ENCODE data around the gene OXTR.

The OXTR gene

GRCh38 chr3:8769088-8769822 is at the start of gene OXTR:
OXTR (minus strand) TSS chr3:8769613; CDS start chr3:8768187, 1,426 bp downstream.
- peak in 1 of 2 donors; percentile 38 for DNase-seq (ENCODE audit: extremely low read depth in 1 of 2, low read depth in 1 of 2)

- DNase-seq (ENCODE audit: extremely low read depth in 1 of 2, low read depth in 1 of 2), result no peak
Observed at GRCh38 chr3:8817486-8817885, 48.1 kb upstream of the OXTR start.

GRCh38 chr3:8816106-8816505 is 46.7 kb upstream of the OXTR start:
- DNase-seq (ENCODE audit: extremely low read depth in 1 of 2, low read depth in 1 of 2), result no peak

- DNase-seq (ENCODE audit: extremely low read depth in 1 of 2, low read depth in 1 of 2), result no peak
Observed at GRCh38 chr3:8813411-8813810, 44.0 kb upstream of the OXTR start.

GRCh38 chr3:8810561-8810960 is 41.1 kb upstream of the OXTR start:
- no peak for DNase-seq (ENCODE audit: extremely low read depth in 1 of 2, low read depth in 1 of 2)

GRCh38 chr3:8805774-8806173 is 36.4 kb upstream of the OXTR start:
- no peak for DNase-seq (ENCODE audit: extremely low read depth in 1 of 2, low read depth in 1 of 2)

- DNase-seq (ENCODE audit: extremely low read depth in 1 of 2, low read depth in 1 of 2), result no peak
Observed at GRCh38 chr3:8802256-8802655, 32.8 kb upstream of the OXTR start.

- DNase-seq (ENCODE audit: extremely low read depth in 1 of 2, low read depth in 1 of 2), result no peak
Observed at GRCh38 chr3:8800016-8800415, 30.6 kb upstream of the OXTR start.

- no peak for DNase-seq (ENCODE audit: extremely low read depth in 1 of 2, low read depth in 1 of 2)
Observed at GRCh38 chr3:8794247-8794646, 24.8 kb upstream of the OXTR start.

GRCh38 chr3:8793242-8793641 is 23.8 kb upstream of the OXTR start:
- no peak for DNase-seq (ENCODE audit: extremely low read depth in 1 of 2, low read depth in 1 of 2)

- DNase-seq (ENCODE audit: extremely low read depth in 1 of 2, low read depth in 1 of 2), result no peak
Observed at GRCh38 chr3:8790529-8790928, 21.1 kb upstream of the OXTR start.

- no peak for DNase-seq (ENCODE audit: extremely low read depth in 1 of 2, low read depth in 1 of 2)
Observed at GRCh38 chr3:8784676-8785435, 15.4 kb upstream of the OXTR start.

GRCh38 chr3:8780279-8780678 is 10.9 kb upstream of the OXTR start:
- DNase-seq (ENCODE audit: extremely low read depth in 1 of 2, low read depth in 1 of 2), result no peak

GRCh38 chr3:8778475-8778874 is 9.1 kb upstream of the OXTR start:
- no peak for DNase-seq (ENCODE audit: extremely low read depth in 1 of 2, low read depth in 1 of 2)

GRCh38 chr3:8777978-8778267 is 8.5 kb upstream of the OXTR start:
- no peak for DNase-seq (ENCODE audit: extremely low read depth in 1 of 2, low read depth in 1 of 2)

GRCh38 chr3:8777201-8777977 is 8.0 kb upstream of the OXTR start:
- no peak for DNase-seq (ENCODE audit: extremely low read depth in 1 of 2, low read depth in 1 of 2)

GRCh38 chr3:8776406-8776805 is 7.0 kb upstream of the OXTR start:
- DNase-seq (ENCODE audit: extremely low read depth in 1 of 2, low read depth in 1 of 2), result no peak

GRCh38 chr3:8775602-8776001 is 6.2 kb upstream of the OXTR start:
- no peak for DNase-seq (ENCODE audit: extremely low read depth in 1 of 2, low read depth in 1 of 2)

GRCh38 chr3:8775181-8775580 is 5.8 kb upstream of the OXTR start:
- no peak for DNase-seq (ENCODE audit: extremely low read depth in 1 of 2, low read depth in 1 of 2)

- DNase-seq (ENCODE audit: extremely low read depth in 1 of 2, low read depth in 1 of 2), result no peak
Observed at GRCh38 chr3:8773941-8774542, 4.6 kb upstream of the OXTR start.

GRCh38 chr3:8768364-8769087 is 887 bp downstream of the OXTR start:
- no peak for DNase-seq (ENCODE audit: extremely low read depth in 1 of 2, low read depth in 1 of 2)
